ENCODE data around the gene TRAF5.
A peak's percentile ranks its signal among the peaks of the same experiment; 100 is the strongest.
"Not testable (repeated sequence)": the region's sequence is repeated elsewhere in the genome, so short reads cannot be mapped to it uniquely, and the experiment has no call there.

Gene TRAF5

DNA sequence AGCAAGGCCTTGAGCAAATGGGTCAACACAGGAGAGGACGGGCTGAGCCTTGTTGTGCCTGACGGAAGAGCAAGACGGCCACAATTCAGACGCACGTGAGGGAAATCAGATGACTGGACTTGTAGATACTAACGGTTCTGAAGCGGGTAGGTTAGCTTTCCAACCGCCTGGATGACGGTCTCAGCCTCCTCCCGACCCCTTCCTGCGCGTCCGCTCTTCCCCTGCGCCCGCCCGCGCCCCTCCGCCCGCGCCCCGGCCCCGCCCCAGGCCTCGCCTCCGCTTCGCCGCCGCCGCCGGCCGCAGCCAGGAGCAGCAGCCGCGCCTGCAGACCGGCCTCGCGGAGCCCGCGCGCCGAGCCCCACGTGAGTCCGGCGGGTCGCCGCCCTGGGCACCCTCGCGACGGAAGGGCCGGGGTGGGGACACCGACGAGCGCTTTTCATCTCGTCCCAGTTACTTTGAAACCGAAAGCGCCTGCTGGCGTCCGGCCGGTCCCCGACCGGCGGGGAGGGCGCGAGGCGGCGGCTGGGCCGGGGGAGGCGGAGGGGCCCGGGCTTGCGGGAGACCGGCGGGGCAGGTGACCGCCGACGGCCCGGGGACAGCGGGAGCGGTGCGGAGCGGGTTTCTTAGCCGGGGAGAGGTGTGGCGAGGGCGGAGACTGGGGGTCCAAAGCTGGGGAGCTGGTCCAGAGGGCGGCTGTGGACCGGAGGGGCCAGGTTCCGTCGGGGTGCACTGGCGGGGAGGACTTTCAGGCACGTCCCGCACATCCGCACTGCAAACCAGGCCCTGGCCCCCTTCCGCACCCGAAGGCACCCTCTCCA, at the start of gene TRAF5:
TRAF5 (plus strand) TSS at position 306 of the 818 bp plus-strand sequence. CDS start 26,407 bp downstream, outside the sequence.
- peak; percentile 8 for DNase-seq

- no peak for DNase-seq
These were observed 47.3 kb upstream of the TRAF5 start for GRCh38 chr1:211279340-211279739.

DNA sequence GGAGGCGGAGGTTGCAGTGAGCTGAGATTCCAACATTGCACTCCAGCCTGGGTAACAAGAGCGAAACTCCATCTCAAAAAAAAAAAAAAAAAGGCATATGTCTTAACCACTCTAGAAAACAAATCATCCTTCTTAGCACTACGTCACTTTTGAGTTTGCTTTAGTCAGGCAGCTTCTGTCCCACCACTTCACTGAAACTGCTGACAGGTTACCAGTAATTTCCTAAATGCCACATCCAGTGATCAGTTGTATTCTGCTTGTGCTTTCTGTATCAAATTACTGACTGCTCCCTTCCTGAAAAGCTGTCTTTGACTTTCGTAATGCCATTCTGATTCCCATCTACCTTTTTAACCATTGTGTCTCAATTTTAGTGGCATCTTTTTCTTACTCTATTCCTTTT, 45.7 kb upstream of the TRAF5 start:
- no peak for DNase-seq

DNA sequence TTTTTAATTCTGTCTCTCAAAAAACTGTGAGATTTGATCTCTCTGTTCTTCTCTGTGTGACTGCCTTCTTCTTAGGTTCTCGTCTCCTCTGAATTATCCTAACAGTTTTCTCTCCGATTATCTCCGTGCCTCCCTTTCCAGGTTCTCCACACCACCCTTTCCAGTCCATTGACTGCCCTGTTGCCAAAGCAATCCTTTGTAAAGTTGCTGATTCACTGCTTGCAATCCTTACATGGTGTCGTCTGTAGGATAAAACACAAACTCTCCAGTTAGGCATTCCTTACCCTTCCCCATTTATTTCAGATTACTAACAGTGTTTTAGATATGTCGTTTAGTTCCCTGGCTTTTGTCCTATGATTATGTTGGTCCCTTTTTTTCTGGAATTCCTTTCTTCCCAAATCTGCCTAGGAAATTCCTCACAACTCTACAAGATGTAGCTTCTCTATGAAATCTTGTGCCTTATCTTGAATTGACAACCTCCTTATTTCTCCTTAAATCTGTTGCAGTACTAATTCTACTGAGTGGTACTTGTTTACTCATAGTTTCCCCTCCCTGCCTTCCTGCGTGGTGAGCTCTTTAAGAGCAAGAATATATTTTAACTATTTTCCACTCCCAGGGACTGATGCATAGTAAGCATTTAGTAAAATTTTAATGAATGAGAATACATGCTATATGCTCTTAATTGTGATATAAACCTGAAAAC, 45.2 kb upstream of the TRAF5 start:
- DNase-seq, result no peak

- DNase-seq, result no peak
These were observed 44.6 kb upstream of the TRAF5 start for GRCh38 chr1:211282023-211282373.

GRCh38 chr1:211285196-211285595, 41.4 kb upstream of the TRAF5 start:
- DNase-seq, result no peak

GRCh38 chr1:211287218-211287617, 39.4 kb upstream of the TRAF5 start:
- DNase-seq, result no peak

GRCh38 chr1:211292411-211292810, 34.2 kb upstream of the TRAF5 start:
- no peak for DNase-seq

DNA sequence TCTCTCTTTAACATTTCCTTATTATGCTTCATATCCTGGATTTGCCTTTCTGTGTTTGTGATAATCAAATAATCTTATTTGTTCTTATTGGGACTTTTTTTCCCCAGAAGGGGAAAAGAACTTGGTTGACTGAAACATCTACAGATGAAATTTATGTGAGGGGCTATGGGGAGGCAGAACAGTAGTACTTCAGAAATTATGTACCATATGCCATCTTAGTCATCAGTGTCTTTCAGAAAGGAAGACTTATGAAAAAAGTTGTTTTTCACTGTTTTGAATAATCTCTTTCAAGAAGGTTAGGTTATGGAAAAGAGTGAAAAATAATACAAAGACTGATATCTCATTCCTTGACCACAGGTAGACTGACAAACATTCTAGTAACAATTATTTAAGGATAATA, 30.2 kb upstream of the TRAF5 start:
- no peak for DNase-seq

DNA sequence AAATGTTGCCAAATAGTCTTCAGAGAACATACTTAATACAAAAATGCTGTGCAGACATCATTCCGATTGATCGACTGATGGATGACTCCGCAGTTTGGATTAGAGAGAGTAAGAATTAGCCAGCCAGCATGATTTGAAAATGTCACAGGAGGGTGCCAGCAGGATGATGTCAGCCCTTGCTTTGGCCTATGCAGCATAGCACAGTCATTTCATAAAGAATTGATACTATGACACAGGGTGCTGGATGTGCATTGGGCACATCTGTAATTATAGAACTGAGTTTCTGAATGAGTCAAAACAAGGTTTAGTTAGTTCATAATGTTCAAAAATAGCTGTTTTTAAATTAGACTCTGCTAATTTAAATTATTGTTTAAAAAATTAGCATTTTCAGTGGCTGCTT, 21.6 kb upstream of the TRAF5 start:
- no peak for DNase-seq

DNA sequence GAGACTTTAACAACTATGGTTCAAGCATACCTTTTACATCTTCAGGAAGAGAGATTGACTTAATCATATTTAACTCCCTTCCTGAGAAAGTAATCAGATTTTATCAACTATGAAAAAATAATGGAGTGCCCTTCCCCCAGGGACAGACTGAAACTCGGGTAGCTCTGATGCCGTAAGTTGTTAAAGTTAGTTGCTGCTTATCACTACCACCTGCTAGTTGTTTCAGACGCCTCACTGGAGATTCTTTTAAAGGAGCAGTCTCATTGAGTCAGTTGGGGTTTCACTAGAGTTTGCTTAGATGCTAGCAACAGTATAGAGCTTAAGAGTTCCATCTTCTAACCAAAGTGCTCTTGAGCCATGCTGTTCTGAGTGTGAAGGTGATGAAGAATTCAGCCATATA, 17.0 kb upstream of the TRAF5 start:
- no peak for DNase-seq

DNA sequence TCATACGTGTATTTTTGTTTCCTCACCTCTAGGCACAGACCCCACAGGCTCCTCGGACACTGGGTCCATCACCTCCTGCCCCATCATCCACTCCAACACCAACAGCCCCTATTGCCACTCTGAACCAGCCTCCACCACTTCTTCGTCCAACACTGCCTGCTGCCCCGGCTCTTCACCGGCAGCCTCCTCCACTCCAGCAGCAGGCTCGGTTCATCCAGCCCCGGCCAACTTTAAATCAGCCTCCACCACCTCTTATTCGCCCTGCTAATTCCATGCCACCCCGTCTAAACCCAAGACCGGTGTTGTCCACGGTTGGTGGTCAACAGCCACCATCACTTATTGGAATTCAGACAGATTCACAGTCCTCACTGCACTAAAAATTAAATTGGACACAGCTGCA, 13.2 kb upstream of the TRAF5 start:
- DNase-seq, result no peak

DNA sequence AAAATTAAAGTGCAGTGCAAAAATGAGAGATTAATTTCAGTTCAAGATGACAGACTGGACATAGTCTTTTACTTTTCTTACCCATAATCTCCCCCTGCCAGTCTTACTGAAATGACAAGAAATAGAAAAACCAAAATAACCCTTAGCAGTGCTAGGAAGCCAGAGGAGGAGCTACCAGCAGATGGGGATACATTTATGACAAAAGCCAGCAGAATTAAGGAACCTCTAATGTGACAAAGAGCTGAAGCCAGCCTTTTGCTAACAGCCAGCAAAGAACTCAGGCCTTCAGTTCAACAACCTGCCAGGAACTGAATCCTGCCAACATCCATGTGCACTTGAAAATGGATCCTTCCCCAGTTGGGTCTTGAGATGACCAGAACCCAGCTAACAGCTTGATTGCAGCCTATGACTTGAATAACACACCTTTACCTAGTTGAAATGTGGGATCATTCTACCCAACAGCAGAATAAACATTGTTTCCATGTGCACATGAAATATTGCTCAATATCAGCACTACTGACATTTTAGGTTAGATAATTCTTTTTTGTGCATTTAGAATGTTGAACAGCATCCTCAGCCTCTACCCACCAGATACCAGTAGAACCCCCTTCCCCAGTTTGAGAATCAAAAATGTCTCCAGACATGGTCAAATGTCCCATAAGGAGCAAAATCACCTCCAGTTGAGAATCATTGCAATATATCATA, 7.9 kb upstream of the TRAF5 start:
- DNase-seq, result no peak

GRCh38 chr1:211319892-211320291, 6.7 kb upstream of the TRAF5 start:
- DNase-seq, result no peak

- DNase-seq, result no peak
These were observed 5.7 kb upstream of the TRAF5 start for GRCh38 chr1:211320980-211321379.

DNA sequence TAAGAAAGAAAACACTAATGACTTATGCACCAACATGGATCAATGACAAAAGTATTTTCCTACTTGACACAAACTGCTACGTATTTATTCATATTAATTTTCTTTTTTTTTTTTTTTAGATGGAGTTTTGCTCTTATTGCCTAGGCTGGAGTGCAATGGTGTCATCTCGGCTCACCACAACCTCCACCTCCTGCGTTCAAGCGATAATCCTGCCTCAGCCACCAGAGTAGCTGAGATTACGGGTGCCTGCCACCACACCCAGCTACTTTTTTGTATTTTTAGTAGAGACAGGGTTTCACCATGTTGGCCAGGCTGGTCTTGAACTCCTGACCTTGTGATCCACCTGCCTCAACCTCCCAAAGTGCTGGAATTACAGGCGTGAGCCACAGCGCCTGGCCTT, 5.0 kb upstream of the TRAF5 start:
- DNase-seq, result not testable (repeated sequence)

- DNase-seq, result peak; percentile 61
These were observed 3.2 kb upstream of the TRAF5 start for GRCh38 chr1:211323156-211324063.

DNA sequence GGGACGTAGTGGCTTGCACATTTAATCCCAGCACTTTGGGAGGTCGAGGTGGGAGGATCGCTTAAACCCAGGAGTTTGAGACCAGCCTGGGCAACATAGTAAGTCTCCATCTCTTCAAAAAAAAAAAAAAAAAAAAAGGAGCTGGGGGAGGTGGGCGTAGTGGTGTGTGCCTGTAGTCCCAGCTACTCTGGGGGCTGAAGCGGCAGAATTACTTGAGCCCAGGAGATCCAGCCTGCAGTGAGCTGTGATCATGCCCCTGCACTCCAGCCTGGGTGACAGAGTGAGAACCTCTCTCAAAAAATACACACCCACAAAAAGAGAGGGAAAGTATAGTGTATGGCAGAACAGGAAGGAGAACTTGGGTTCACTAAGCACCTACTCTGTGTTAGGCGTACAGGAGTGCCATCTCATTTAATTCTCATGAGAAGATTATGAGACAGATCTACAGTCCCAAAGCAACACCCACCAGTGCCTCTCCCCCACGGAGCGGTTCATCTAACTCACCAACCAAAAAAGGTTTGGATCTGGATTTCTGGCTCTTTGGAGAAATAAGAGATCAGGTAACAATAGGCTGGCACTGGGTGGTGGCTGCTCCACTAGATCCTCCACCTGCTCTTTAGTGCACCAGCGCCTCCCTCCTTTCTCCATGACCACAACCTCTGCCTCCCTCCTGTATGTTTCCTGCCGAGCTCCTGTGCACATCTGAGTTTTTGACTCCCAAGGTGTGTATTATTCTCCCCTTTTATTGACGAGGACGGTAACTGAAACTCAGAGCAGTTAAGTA, 1.4 kb upstream of the TRAF5 start:
- DNase-seq, result no peak

DNA sequence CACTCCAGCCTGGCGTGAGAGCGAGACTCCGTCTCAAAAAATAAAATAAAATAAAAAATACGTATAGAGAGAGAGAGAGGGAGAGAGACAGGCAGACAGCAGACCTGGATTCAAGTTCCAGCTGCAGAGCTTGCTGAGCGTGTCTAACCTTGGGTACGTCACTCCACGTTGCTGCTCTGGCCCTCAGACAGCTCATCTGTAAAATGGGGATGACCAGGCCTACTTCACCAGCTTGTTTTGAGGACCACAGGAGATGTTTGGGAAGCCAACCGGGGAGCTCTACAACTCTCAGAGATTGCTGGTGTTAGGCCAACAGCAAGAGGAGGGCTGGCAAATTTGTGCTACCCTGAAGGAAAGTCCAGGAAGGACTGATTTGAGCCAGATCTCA, 499 bp upstream of the TRAF5 start:
- no peak for DNase-seq

- no peak for DNase-seq
These were observed 801 bp downstream of the TRAF5 start for GRCh38 chr1:211327346-211327921.

DNA sequence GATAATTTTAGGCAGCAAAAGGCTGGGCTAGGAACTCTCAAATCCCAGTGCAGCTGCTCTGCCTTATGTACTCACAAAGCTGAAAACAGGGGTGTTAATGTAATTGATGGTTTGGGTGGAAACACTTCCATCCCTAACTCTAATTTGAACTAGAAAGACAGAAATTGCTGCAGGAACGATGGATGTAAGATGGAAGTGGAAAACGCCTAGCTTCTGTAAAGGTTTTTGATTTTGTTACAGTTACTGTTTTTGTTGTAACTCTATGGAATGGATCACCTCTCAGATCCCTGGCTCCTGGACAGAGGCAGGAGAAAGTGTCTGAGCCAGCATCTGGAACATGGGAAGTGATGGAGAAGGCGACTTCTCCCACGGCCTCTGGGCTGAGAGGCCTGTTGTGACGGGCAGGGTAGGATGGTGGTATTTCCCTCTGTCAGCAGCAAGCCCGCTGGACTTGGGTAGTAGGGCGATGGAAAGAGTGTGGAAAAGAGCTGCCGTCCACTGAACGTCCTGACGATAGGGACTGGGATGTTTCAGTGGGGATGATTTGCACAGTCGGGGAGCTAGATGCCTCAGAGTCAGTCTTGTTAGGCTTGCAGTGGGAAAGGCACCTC, 1.6 kb downstream of the TRAF5 start:
- DNase-seq, result no peak
